ENCODE results near the gene CELA3A.

Gene CELA3A

DNA sequence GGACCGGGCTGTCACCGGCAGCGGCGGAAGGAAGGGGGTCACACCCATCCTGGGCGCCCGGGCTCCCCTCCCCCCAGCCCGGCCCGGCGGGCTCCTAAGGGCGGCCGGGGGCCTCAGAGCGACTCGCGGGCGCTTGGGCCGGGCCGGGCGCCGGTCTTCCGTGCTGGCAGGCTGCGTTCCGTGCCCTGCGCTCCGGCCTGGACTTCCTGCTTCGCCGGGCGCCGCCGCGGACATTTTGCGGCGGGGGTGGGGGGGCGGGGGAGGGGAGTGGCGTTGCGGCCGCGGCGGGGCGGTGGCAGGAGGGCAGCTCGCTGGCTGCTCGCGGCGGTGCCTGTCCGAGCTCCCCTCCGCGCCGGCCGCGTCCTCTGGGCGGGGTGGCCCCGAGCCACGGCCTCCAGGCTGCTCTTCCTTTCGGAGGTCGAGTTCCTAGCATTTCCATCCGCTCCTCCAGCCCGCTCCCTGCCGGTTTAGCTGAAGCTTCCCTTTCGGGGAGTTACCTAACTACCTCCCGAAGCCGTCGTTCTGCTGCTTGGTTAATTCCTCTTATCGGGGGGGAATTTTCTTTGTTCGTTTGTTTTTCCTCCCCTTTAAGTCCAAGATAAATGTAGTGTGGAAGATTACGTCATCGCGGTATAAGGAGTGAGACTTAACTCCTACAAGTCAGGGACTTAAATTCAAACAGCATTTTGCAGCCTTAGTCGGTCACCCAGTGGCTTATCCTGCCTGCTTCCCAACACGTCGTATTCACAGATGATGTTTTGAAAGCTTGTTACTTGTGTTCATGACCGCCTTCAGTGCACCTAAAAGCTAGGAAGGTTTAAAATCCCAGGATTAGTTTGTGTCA is 51.8 kb downstream of the CELA3A start:
- Histone ChIP-seq H3K9me3 (ENCODE audit: control insufficient read depth, insufficient read depth, low read depth, low read length) (no peaks in the 10 kb centered on the region), H3K27ac (ENCODE audit: extremely low read depth, low read depth, low read length) (peak overlapping the region; percentile 94), H3K4me3 (ENCODE audit: low read depth, low read length) (peak overlapping the region; percentile 100), H3K36me3 (ENCODE audit: control insufficient read depth in 2 of 2, insufficient read depth in 1 of 2, low read length in 2 of 2) (peaks cover 7 to 21% of the 10 kb centered on the region in 2 experiments; a peak in 2 of 3 replicates), H3K4me1 (ENCODE audit: control insufficient read depth, insufficient read depth, low read length) (peaks cover 6% of the 10 kb centered on the region)
- POLR2A ChIA-PET, result interaction anchor here (0.7 to 4.0 kb wide), 11 partner anchors 13 to 90 kb away, joined by 3 to 54 read pairs (median 5); partner anchors contain the start of gene WNT4
- CTCF ChIA-PET, result interaction anchor here (0.6 to 1.7 kb wide), 3 partner anchors 11 to 54 kb away, joined by 3 to 5 read pairs (median 4); no protein-coding TSS in a partner anchor
- TF ChIP-seq, protein P1, sequence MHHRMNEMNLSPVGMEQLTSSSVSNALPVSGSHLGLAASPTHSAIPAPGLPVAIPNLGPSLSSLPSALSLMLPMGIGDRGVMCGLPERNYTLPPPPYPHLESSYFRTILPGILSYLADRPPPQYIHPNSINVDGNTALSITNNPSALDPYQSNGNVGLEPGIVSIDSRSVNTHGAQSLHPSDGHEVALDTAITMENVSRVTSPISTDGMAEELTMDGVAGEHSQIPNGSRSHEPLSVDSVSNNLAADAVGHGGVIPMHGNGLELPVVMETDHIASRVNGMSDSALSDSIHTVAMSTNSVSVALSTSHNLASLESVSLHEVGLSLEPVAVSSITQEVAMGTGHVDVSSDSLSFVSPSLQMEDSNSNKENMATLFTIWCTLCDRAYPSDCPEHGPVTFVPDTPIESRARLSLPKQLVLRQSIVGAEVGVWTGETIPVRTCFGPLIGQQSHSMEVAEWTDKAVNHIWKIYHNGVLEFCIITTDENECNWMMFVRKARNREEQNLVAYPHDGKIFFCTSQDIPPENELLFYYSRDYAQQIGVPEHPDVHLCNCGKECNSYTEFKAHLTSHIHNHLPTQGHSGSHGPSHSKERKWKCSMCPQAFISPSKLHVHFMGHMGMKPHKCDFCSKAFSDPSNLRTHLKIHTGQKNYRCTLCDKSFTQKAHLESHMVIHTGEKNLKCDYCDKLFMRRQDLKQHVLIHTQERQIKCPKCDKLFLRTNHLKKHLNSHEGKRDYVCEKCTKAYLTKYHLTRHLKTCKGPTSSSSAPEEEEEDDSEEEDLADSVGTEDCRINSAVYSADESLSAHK (tag by site-specific recombination; IDR thresholded peaks at IDR 0.05), result no peak
- TF ChIP-seq ZNF366 (tag by site-specific recombination; conservative IDR thresholded peaks at IDR 0.05), result peak; percentile 59; the same call in 1 of the 2 replicates
- no peak for TF ChIP-seq ZNF544 (tag by site-specific recombination; IDR thresholded peaks at IDR 0.05)
- TF ChIP-seq ZNF112 (tag by site-specific recombination; IDR thresholded peaks at IDR 0.05), result no peak
- no peak for TF ChIP-seq YY1 (tag by site-specific recombination; IDR thresholded peaks at IDR 0.05)
- TF ChIP-seq ZBTB10 (tag by site-specific recombination; IDR thresholded peaks at IDR 0.05), result 0 out of 2 replicates have a peak, but pooled peaks have one; percentile 14
- peak; percentile 31; the same call in 1 of the 2 replicates for TF ChIP-seq ZNF391 (tag by site-specific recombination; IDR thresholded peaks at IDR 0.05; ENCODE audit: borderline replicate concordance, low read depth)
- TF ChIP-seq CTCF (tag by site-specific recombination; IDR thresholded peaks at IDR 0.05), result no peak
- peak; percentile 84 for TF ChIP-seq PRDM10 (tag by site-specific recombination; IDR thresholded peaks at IDR 0.05)
- no peak for TF ChIP-seq ZNF174 (tag by site-specific recombination; IDR thresholded peaks at IDR 0.05)
- TF ChIP-seq ZNF398 (tag by site-specific recombination; IDR thresholded peaks at IDR 0.05), result peak; percentile 95
- TF ChIP-seq GLIS1 (tag by site-specific recombination; IDR thresholded peaks at IDR 0.05), result no peak
- peak; percentile 73 for TF ChIP-seq MZF1 (tag by site-specific recombination; IDR thresholded peaks at IDR 0.05; ENCODE audit: borderline replicate concordance)
- no peak for TF ChIP-seq ZNF529 (tag by site-specific recombination; IDR thresholded peaks at IDR 0.05; ENCODE audit: insufficient replicate concordance)
- TF ChIP-seq, protein P2, sequence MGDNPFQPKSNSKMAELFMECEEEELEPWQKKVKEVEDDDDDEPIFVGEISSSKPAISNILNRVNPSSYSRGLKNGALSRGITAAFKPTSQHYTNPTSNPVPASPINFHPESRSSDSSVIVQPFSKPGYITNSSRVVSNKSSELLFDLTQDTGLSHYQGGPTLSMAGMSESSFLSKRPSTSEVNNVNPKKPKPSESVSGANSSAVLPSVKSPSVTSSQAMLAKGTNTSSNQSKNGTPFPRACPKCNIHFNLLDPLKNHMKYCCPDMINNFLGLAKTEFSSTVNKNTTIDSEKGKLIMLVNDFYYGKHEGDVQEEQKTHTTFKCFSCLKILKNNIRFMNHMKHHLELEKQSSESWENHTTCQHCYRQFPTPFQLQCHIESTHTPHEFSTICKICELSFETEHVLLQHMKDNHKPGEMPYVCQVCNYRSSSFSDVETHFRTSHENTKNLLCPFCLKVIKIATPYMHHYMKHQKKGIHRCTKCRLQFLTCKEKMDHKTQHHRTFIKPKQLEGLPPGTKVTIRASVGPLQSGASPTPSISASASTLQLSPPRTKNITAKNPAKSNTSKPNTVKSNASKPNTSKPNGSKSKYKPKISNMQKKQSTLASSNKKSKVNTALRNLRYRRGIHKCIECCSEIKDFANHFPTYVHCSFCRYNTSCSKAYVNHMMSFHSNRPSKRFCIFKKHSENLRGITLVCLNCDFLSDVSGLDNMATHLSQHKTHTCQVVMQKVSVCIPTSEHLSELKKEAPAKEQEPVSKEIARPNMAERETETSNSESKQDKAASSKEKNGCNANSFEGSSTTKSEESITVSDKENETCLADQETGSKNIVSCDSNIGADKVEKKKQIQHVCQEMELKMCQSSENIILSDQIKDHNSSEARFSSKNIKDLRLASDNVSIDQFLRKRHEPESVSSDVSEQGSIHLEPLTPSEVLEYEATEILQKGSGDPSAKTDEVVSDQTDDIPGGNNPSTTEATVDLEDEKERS (tag by site-specific recombination; IDR thresholded peaks at IDR 0.05), result no peak
- no peak for TF ChIP-seq ZNF266 (tag by site-specific recombination; IDR thresholded peaks at IDR 0.05; ENCODE audit: low read depth)

Data from HEK293 (cell line).